NB4 (cell line): ENCODE results near the gene LRRFIP1.

ENCODE experiments used
- DNase-seq: peaks from one replicate; pipeline ENCODE4 v3.0.0; 2010; ENCODE audit warnings: low read depth
- H3K4me3 ChIP-seq: one replicate; pipeline ENCODE4 v1.5.1; 2011; ENCODE audit warnings: mild to moderate bottlenecking, low read depth, low read length, moderate library complexity
- MAX ChIP-seq: IDR thresholded peaks from 2 replicates; pipeline ENCODE4 v1.6.1; 2011; ENCODE audit warnings: low read depth, low read length
- MYC ChIP-seq: IDR thresholded peaks from 2 replicates; pipeline ENCODE4 v1.6.1; 2011; ENCODE audit warnings: low read depth, low read length
- POLR2A ChIP-seq: IDR thresholded peaks from 2 replicates; pipeline ENCODE4 v1.6.1; 2011; ENCODE audit warnings: mild to moderate bottlenecking; ENCODE audit not compliant: insufficient read length; ENCODE audit errors: extremely low read depth
- TF ChIP-seq, protein P1 (sequence below): IDR thresholded peaks from one replicate; pipeline ENCODE4 v1.5.1; 2012; ENCODE audit warnings: low read depth, low read length

Gene LRRFIP1

DNA sequence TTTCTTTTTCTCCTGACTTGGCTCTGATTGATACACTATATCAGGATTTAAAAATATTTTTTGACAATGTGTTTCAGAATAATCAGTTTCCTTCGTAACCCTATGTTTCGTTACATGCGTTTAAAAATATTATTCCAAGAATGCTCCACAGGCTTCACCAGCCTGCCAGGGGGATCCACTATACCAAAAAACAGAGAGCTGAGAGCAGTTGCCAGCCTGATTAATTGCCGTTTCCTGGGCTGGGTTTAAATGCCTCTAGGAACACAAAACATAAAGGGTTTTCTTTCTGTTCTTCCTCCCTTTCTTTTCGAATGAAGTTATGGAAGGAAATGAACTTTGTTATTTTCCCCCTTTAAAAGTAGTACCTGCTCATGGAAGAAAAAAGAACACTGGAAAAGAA lies 47.9 kb downstream of the LRRFIP1 start:
- DNase-seq: no peak
- H3K4me3 ChIP-seq: peak overlapping the region; percentile 45
- TF ChIP-seq, protein P1, sequence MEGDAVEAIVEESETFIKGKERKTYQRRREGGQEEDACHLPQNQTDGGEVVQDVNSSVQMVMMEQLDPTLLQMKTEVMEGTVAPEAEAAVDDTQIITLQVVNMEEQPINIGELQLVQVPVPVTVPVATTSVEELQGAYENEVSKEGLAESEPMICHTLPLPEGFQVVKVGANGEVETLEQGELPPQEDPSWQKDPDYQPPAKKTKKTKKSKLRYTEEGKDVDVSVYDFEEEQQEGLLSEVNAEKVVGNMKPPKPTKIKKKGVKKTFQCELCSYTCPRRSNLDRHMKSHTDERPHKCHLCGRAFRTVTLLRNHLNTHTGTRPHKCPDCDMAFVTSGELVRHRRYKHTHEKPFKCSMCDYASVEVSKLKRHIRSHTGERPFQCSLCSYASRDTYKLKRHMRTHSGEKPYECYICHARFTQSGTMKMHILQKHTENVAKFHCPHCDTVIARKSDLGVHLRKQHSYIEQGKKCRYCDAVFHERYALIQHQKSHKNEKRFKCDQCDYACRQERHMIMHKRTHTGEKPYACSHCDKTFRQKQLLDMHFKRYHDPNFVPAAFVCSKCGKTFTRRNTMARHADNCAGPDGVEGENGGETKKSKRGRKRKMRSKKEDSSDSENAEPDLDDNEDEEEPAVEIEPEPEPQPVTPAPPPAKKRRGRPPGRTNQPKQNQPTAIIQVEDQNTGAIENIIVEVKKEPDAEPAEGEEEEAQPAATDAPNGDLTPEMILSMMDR: no peak
- TF ChIP-seq POLR2A (no peak), MAX (no peak), MYC (no peak)

- no peak overlapping the region for H3K4me3 ChIP-seq
- no peak for DNase-seq
- TF ChIP-seq MAX (no peak), POLR2A (no peak), MYC (no peak)
- TF ChIP-seq, protein P1: no peak
Measured at GRCh38 chr2:237680702-237681478, 53.5 kb downstream of the LRRFIP1 start.

DNA sequence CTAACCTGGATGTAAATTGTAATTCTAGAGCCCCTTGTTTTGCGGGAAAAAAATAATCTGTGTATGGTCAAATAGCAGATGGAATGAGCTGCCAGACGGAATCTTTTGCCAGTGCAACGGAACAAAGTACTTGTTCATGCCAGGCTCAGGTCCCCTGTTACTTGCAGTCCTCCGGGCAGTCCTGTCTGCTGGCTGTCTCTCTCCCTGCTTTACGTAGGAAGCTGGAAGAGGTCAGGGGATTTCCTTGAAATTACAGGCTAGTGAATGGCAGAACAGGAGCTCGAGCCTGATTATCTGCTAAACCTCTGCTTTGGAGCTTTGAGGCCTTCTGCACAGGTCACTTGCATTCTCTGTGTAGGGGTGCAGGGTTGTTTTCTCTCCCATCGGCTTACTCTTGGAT lies 54.8 kb downstream of the LRRFIP1 start:
- no peak overlapping the region for H3K4me3 ChIP-seq
- no peak for TF ChIP-seq MYC
- no peak for TF ChIP-seq MAX
- TF ChIP-seq POLR2A: no peak
- TF ChIP-seq, protein P1: no peak
- DNase-seq: no peak

- H3K4me3 ChIP-seq: no peak overlapping the region
- TF ChIP-seq MYC: no peak
Measured at GRCh38 chr2:237682856-237683670, 55.7 kb downstream of the LRRFIP1 start.

DNA sequence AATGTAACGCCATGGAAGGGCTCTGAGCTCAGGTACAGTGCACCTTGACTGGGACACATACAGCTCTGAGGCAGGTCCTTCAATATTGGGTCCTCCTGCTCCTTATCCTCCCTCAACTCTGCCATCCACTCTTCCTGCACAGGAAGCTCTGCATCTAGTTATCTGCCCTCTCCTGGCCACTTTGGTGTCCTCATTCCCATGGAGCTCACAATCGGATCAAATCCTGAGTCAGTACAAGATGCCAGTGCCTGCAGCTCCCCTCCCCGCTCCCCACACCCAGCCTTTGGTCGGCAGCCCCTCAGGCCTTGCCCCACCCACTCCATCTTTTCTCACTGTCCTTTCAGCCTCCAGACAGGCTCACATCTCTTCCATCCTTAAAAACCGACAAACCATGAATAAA lies 58.0 kb downstream of the LRRFIP1 start:
- H3K4me3 ChIP-seq: no peak overlapping the region
- TF ChIP-seq, protein P1: peak; percentile 21
- TF ChIP-seq POLR2A (no peak), MYC (no peak)
- no peak for DNase-seq

More at GRCh38 chr2:237682856-237683670, 55.7 kb downstream of the LRRFIP1 start:
- DNase-seq: no peak

GRCh38 chr2:237686659-237687136 lies 59.3 kb downstream of the LRRFIP1 start:
- H3K4me3 ChIP-seq: no peak overlapping the region
- TF ChIP-seq, protein P1: peak; percentile 49
- no peak for TF ChIP-seq MYC
- DNase-seq: peak; percentile 41
